ENCODE measurements around the gene OR2F1.

The OR2F1 gene

DNA sequence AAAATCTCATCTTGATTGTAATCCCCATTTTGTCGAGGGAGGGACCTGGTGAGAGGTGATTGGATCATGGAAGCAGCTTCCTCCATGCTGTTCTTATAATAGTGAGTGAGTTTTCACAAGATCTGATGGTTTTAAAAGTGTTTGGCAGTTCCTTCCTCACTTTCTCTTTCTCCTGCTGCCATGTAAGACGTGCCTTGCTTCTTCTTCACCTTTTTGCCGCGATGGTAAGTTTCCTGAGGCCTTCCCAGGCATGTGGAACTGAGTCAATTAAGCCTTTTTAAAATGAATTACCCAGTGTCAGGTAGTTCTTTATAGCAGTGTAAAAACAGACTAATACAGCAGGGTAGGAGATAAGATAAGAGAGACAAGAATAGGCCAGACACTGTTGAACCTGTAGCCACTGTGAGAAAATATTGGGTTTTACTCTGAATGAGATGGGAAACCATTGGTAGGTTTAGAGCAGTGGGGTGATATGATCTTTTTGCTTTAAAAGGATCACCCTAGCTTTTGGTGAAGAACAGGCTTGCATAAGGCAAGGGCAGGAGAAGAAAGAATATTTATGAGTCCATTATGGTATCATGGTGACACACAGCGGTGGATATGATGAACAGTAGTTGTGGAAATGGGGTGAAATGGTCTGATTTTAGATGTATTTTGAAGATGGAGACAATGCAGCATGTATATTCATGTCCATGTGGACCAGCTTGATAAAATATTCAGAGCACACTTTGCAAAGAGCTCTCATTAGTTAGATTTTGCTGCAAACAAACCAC is 57.0 kb downstream of the OR2F1 start:
- in situ Hi-C loops (cut with HindIII; ENCODE audit: low sequenced_read_pairs) = no loop called here
- H3K4me3 ChIP-seq (ENCODE audit: low read depth, low read length) = no peak overlapping the region
- TF ChIP-seq, protein P1, sequence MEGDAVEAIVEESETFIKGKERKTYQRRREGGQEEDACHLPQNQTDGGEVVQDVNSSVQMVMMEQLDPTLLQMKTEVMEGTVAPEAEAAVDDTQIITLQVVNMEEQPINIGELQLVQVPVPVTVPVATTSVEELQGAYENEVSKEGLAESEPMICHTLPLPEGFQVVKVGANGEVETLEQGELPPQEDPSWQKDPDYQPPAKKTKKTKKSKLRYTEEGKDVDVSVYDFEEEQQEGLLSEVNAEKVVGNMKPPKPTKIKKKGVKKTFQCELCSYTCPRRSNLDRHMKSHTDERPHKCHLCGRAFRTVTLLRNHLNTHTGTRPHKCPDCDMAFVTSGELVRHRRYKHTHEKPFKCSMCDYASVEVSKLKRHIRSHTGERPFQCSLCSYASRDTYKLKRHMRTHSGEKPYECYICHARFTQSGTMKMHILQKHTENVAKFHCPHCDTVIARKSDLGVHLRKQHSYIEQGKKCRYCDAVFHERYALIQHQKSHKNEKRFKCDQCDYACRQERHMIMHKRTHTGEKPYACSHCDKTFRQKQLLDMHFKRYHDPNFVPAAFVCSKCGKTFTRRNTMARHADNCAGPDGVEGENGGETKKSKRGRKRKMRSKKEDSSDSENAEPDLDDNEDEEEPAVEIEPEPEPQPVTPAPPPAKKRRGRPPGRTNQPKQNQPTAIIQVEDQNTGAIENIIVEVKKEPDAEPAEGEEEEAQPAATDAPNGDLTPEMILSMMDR (IDR thresholded peaks at IDR 0.05; ENCODE audit: low read depth, low read length, missing control alignments) = peak; percentile 8
- no peak for DNase-seq (ENCODE audit: low read depth)
